Gastrocnemius medialis (tissue), 4 donors: ENCODE measurements around the gene SND1.
"Not testable (repeated sequence)": the region's sequence is repeated elsewhere in the genome, so short reads cannot be mapped to it uniquely, and the experiment has no call there.

Experiments
- POLR2A ChIP-seq, 2 donors: fragments of 450-650 bp; IDR thresholded peaks; one replicate each; pipeline ENCODE4 v1.6.1; 2017; ENCODE audit warnings: antibody characterized with exemption in 2 of 2, mild to moderate bottlenecking in 2 of 2, moderate library complexity in 2 of 2
- TF ChIP-seq, protein P1 (sequence below), 5 experiments: fragments of 450-650 bp in 3 of 5; fragments of 200-600 bp in 2 of 5; sonication (generic) in 2 of 5; IDR thresholded peaks in 4 of 5; conservative IDR thresholded peaks in 1 of 5; 1 replicate in 4 of 5; 2 replicates in 1 of 5; pipeline ENCODE4 v1.5.1; 2016 to 2019; ENCODE audit warnings: antibody characterized with exemption in 5 of 5, mild to moderate bottlenecking in 3 of 5, moderate library complexity in 3 of 5

- TF ChIP-seq, protein P1, sequence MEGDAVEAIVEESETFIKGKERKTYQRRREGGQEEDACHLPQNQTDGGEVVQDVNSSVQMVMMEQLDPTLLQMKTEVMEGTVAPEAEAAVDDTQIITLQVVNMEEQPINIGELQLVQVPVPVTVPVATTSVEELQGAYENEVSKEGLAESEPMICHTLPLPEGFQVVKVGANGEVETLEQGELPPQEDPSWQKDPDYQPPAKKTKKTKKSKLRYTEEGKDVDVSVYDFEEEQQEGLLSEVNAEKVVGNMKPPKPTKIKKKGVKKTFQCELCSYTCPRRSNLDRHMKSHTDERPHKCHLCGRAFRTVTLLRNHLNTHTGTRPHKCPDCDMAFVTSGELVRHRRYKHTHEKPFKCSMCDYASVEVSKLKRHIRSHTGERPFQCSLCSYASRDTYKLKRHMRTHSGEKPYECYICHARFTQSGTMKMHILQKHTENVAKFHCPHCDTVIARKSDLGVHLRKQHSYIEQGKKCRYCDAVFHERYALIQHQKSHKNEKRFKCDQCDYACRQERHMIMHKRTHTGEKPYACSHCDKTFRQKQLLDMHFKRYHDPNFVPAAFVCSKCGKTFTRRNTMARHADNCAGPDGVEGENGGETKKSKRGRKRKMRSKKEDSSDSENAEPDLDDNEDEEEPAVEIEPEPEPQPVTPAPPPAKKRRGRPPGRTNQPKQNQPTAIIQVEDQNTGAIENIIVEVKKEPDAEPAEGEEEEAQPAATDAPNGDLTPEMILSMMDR (IDR thresholded peaks at IDR 0.05 in 4 of 5, conservative IDR thresholded peaks at IDR 0.05 in 1 of 5): not testable (repeated sequence)
- TF ChIP-seq POLR2A (IDR thresholded peaks at IDR 0.05): not testable (repeated sequence)
Measured at GRCh38 chr7:127963850-127964249, 311.9 kb downstream of the SND1 start.
